ENCODE results near the gene ATP11B.

DNA sequence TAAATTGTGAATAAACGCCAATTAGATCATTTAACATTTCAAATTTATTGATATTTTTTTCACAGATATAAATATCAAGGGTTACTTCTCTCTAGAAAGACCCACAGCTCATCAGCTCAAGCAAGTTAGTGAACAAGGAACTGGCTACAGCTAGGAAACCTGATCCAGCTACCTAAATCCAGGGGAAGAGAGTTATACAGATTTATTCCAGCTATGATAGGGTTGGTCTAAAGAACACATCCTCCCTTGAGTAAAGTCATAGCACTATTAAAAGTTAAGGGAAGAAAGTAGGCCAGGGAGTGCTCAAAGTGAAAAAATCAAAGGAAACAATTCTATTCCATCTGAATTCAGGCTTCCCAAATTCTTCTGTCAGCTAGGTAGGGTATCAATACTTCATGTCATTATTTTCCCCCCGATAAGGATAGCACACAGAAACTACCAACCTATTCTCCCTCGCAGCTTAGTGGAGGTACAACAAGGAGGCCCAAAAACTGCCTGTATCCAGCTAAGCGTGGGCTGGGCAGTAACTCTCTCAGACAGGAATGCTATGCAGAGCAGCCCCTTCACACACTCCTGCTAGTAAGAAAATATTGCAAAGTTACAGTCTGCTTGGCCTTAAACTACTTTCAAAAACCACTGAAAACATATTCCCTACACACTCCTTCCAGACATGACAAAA lies 143.1 kb downstream of the ATP11B start:
- TF ChIP-seq CTCF (IDR thresholded peaks at IDR 0.05) (no peak), POLR2AphosphoS5 (IDR thresholded peaks at IDR 0.05) (no peak), POLR2A (IDR thresholded peaks at IDR 0.05) (no peak)

Measured in breast epithelium (tissue), 3 donors.